Hematopoietic multipotent progenitor cell treated with erythropoietin and hydrocortisone succinate and interleukin-3 and kit ligand, for 17 days (in vitro differentiated cells): Measurements from ENCODE around the gene VPS4B.
A peak's percentile ranks its signal among the peaks of the same experiment; 100 is the strongest.
"Not testable (repeated sequence)": the region's sequence is repeated elsewhere in the genome, so short reads cannot be mapped to it uniquely, and the experiment has no call there.

ENCODE experiments used
- DNase-seq: peaks from one replicate; pipeline ENCODE4 v3.0.0-alpha.2; 2015; ENCODE audit warnings: low spot score

Gene VPS4B

DNA sequence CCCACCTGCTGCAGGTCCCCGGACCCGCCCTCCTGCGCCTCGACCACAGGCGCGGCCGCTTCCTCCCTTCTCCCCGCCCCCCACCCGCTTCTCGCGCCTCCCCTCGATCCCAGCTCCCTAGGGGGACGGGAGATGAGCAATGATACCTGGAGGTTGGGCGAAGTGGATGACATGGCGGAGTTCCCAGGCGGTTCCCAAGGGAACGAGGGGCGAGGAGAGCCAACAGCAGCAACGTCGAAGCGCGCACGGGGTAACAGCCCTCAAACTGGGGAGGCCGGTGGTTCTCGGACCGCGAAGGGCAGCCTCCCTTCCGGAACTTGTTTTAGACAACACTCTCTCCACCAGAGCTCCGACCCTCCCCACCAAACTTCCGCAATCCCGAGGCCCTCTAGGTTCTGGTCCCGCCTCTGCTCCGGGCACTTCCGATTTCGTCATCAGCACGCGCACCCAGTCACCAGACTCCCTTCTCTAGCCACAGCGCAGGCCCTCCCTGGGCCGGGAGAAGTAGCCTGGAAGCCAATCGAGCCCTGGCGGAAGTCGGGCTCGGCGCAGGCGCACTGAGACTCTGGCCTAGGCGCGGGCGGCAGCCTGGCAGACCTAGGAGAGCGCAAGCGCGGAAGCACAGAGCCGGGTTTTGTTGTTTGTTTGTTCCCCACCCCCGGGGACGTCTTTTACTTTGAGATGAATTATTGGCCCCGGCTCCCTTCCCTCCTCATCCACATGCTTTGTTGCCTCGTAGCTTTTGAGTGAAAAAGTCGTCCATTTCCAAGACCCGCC lies at the start of gene VPS4B:
Gene VPS4B, minus strand, starts transcription at position 390 of the 777 bp plus-strand sequence. Its CDS starts 217 bp downstream, at position 173.
- DNase-seq = peak; percentile 99

DNA sequence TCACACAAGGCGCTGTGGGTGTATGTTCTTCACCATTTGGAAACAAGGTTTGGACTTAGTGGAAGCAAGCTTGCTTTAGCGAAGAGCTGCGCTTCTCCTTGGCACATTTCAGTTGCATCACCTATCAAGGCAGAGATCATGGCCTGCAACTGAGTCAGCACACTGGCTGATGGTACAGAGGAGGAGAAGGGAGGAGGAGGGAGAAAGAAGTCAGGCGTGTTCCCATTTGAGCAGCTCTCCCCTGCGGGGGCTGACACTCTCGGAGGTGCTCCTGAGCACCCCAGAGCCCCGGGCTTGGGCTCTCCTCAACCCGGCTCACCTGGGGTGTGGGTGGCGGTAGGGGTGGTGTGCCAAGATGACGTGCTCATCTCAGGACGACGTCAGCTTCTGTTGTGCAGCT lies 48.5 kb upstream of the VPS4B start:
- no peak for DNase-seq

DNA sequence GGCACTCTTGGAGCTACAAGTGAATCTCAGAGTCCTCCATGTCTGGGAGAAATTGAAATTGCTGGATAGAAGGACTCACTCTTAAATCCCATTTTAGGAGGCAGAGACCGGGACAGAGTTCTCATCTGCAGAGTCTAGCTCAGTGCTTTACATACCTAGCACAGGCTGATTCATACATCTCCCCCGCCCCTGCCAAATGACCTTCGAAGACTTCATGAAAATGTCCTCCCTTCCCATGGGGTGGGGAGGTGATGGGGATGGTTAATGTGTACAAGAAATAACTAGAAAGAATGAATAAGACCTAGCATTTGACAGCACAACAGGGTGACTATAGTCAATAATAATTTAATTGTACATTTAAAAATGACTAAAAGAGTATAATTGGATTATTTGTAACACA lies 46.3 kb upstream of the VPS4B start:
- no peak for DNase-seq

DNA sequence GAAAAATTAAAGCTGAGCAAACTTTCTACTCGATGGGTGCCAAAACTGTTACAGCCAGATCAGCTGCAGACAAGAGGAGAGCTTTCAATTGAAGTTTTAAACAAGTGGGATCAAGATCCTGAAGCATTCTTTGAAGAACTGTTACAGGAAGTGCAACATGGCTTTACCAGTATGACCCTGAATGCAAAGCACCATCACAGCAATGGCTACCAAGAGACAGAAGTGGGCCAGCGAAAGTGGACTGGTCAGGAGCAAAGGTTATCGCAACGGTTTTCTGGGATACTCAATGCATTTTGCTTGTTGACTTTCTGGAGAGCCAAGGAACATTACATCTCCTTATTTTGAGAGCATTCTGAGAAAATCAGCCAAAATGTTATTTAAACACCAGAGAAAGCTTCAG lies 45.4 kb upstream of the VPS4B start:
- DNase-seq = no peak

DNA sequence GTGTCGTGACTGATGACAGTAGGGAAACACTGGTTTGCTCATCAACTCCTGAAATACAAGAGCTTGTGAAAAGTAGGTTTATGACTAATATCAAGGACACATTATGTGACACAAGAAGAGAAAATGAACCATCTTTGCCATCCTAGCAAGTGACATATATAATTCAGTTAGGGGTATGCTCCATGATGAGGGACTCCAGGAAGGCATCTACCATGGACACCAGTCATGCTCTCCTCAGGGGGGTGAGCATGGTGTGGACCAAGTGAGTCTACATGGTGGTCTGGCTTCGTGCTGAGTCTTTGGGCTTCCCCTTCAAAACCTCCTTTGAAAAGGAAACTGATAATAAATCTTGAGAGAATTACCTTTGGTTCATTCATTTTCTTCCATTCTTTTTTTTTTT lies 42.8 kb upstream of the VPS4B start:
- no peak for DNase-seq

DNA sequence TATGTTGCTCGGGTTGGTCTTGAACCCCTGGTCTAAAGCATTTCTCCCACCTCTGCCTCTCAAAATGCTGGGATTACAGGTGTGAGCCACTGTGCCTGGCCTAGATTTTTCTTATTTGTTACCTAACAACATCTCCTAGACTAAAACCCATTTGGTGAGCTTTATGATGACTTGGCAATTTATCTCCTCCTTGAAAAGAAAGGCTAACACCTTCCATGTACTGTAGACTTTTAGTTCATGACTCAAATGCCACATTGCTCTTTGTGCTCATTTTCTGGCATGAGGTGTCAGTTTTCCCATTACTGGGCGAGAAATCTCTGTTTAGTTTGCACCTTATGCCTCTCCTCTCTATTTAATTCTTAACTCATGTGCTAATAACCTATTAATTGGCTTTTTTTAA lies 42.2 kb upstream of the VPS4B start:
- no peak for DNase-seq

DNA sequence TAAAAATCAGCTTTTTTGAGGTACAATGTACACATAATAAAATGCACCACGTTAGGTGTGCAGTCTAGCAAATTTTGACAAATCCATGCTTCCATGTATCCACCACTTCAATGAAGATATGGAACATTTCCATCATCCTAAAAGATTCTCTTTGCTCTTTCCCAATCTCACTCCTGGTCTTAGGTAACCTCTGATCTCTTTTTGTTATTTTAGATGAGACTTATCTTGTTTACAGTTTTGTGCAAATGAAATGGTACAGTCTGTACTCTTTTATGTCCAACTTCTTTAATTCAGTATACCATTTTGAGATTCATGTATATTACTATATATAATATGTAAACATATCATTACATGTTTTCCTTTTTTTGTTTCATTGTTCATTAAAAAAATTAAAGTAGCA lies 38.1 kb upstream of the VPS4B start:
- no peak for DNase-seq

DNA sequence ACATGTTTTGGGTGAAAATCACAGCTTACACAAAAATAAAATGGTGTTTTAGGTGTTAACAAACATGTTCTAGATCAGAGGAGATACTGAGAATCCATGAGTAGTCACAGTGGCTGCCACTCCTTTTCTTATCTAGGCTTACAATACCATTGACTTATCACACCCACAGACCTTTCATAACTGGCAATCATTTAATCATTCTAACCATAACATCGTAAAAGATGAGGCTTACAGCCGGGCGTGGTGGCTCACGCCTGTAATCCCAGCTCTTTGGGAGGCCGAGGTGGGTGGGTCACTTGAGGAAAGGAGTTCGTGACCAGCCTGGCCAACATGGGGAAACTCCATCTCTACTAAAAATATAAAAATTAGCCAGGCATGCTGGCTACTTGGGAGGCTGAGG lies 35.7 kb upstream of the VPS4B start:
- DNase-seq = no peak

DNA sequence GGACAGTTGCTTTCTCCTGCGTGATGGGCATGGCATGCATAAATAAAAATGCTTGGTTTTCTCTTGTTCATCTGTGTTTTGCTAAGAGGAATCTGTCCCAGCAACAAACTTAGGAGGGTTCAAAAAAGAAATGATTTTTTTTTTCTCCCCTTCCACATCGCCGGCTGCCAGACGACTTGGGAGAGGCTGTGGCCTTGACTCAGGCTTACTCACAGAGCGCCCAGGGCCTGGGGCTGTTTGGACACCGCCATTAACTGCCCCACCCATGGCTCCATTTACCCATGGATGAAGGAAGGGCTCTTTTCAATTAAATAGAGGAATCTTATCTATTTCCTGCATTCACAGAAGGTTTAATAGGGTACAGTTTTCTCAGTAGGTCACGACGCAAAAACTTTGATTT lies 32.2 kb upstream of the VPS4B start:
- DNase-seq = no peak

DNA sequence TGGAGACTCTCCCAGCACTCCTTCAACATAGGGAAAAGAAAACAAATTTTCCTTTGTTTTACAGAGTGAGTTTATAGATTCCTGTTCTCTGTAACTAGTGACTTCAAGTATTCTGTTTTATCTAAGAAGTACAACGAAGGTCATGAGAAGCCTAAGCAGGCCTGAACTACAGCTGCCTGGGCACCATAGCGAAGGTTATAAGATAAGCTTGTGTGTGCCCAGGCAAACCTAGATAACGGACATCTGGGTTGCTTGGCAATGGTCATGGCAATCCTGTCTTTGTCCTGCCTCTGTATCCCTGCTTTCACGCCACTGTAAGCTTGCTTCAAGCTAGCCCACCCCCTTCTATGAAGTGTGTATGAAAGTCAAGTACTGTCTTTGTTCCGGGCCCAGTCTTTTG lies 30.5 kb upstream of the VPS4B start:
- not testable (repeated sequence) for DNase-seq

DNA sequence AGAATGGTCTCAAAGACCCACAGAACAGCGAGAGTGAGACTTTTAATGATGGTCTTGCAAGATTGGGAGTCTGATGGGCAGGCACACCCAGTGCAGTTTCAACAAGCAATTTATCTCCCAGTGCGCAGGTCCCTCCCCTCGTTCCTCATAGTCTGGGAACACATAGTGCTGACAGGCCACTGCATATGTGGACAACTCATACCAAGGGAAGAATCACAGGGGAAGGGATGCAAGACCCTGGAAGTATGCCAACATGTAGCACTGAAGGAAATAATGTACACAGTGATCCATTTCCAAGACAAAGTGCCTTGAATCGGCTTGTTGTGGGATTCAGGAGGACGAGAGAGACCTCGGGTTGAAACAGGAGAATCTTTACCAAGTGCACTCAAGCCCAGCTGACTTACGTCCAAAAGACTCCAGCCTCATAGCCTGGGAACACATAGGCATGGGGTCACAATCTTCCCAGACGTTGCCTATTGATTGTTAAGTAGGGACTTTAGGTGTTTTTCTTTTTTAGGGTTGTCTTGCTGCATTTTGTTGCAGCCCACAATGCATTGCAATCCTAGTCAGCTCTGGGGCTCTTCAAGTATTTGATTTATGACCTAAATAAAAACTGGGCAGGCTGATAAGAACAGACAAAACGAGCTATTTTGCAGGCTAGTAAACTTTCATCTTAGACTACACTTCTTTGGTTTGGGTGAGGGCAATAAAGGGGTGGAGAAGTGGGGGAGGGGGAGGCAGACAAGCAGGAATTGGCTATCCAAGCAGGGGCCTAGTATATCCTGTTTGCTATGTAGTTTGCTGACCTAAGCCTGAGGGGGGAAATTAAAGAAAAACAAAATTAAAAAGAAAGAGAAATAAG lies 29.8 kb upstream of the VPS4B start:
- DNase-seq = peak; percentile 9

DNA sequence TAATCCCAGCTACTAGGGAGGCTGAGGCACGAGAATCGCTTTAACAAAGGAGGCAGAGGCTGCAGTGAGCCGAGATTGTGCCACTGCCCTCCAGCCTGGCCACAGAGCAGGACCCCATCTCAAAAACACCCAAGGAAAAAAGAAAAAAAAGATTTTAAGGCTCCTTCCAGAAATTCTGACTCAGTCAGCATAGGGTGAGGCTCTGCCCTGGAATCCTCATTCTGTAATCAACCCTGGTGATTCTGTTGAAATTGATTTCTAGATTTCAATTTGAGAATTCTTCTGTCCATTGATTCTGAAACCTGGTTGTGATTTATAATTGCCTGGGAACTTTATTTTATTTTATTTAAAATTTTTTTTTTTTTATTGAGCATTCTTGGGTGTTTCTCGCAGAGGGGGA lies 27.1 kb upstream of the VPS4B start:
- no peak for DNase-seq

DNA sequence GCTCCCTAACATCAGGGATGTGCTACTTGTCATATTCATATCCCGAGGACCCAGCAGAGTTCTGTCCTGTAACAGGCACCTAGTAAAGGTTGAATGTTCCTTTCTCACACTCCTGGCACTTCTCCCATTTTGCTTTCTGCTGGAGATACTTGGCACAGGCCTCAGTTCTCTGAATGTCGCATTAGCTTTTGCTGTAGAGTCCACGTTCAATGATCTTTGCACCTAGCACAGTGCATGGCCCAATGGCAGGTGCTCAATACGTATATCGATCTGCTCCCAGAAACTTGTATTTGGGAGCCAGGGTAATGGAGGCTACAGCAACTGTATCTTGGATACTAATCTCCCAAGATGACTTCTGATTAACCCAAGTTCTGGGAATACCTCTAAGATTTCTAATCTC lies 24.8 kb upstream of the VPS4B start:
- DNase-seq = no peak

DNA sequence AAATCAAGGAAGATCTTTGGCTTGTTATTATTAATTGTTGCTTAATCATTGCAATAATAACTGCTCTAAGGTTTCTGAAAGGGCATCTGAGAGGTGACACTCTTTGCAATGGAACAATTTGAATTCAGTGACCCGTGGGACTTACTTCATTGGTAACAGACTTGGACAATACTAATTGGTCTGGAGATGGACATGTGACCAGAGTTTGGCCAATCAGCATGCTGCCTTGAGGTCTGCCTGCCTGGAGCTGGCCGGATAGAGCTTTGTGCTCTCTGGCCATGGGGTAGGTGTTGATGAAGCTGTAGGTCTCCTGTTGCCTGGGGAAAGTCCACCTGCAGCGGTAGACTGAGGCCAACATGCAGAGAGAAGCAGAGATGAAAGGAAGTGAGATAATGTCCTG lies 24.0 kb upstream of the VPS4B start:
- DNase-seq = no peak

DNA sequence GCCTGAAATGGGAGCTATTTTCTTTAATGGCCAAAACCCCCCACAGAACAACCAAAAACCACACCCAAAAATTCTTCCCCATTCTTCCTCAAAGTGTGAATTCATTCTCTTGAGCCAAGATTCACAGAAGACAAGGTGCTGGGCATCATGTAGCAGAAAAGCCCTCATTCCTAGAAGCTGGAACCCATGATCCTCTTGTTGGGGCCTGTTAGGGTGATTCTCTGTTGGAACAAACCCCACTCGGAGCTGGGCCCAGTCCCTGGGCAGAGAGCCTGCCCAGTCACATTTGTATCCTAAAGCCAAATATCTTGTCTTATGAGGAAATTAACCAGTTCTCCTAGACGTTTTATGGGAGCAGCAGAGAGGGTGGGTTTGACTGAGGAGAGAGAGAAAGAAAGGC lies 22.8 kb upstream of the VPS4B start:
- DNase-seq = no peak

DNA sequence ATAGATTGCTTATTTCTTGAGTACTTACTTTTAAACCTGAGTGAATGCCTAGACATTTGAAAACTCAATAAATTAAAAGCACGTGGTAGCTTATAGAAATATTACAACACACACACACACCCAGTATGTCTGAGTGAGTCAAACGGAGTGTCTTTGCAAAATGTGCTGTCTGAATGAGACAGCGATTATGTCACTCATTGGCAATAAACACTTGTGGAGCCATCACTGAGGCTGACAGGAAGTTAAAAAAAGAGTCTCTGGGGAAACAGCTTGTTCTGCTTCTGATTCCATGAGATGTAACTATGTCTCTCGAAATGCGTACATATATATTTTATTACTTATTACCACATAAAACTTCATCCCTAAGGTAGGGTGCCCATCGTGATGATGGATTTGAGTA lies 22.3 kb upstream of the VPS4B start:
- no peak for DNase-seq

DNA sequence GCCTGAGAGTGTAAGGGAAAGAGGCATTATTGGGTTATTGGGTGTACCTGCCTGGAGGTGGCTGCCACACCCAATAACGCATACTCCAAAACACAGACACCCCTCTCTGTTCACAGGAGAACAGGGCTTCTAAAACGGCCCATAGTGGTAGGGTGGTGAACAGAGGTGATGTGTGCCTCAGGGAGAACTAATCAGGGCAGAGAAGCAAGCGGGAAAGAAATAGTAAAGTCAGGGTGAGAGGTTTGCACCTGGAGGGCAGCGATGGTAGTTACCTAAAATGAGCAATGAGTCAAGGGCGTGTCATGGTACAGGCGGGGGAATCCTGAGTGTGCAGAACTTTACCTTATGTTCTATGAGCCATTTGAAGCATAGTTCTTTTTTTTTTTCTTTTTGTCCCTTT lies 21.6 kb upstream of the VPS4B start:
- no peak for DNase-seq

DNA sequence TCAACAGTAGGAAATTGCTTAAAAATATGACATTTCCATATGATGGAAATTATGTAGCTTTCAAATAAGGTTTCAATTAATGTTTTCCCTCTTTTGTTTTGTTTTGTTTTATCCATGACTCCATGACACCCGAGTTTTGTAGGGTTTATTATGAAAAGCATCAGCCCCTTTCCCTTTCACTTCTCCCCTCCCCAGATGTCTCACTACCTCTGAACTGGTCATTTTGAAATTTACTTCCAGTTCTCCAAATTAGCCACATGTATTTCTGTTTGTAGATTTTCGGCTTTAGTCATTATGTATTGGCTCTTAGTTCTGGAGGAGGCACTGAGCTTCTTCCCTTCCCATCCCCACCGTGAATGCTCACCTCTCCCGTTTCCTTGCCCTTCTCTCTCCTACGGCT lies 18.6 kb upstream of the VPS4B start:
- no peak for DNase-seq

DNA sequence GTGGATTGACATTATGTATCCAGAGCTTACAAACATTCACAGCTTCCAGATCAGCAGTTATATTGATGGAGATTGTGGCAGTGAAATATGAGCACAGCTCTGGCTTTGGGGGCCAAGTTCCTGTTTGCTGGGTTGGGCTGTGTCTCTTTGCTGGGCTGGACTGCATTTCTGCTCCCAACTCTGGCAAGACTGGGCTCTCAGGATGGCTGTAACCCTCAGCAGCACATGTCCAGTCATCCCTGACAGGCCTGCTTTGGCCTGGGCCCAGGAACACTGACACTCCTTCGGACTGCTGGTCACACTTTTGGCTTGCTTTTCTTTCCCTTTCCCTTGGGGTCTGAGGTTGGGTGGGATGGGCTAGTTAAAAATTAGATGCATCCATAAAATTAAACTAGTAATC lies 17.9 kb upstream of the VPS4B start:
- no peak for DNase-seq

DNA sequence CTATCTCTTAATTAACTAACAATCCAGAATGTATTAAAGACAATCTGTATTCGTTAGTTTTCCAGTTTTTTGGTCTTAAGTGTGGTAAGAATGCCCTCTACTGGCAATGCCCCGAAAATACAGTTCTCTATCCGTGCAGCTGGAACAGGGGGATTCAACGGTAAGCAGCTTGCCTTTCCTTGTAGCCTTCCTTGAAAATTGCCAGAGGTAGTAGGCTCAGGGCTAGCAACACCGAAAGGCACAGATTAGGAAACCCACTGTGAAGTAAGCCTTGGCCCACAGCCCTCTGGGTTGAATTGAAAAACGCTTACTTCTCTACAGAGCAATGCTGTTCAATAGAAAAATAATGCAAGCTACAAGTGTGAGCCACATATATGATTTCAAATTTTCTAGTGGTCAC lies 17.1 kb upstream of the VPS4B start:
- peak; percentile 70 for DNase-seq

DNA sequence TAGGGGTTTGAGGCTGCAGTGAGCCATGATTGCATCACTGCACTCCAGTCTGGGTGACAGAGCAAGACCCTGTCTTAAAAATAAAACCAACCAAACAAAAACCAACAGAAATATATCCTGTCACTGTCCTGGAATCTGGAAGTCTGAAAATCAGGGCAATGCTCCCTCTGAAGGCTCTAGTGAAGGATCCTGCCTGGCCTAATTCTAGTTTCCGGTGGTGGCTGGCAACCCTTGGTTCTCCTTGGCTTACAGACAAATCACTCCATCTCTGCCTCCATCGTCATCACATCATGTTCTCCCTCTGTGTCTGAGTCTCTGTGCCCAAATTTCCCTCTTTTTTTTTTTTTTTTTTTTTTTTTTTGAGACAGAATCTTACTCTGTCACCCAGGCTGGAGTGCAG lies 15.9 kb upstream of the VPS4B start:
- DNase-seq = no peak

DNA sequence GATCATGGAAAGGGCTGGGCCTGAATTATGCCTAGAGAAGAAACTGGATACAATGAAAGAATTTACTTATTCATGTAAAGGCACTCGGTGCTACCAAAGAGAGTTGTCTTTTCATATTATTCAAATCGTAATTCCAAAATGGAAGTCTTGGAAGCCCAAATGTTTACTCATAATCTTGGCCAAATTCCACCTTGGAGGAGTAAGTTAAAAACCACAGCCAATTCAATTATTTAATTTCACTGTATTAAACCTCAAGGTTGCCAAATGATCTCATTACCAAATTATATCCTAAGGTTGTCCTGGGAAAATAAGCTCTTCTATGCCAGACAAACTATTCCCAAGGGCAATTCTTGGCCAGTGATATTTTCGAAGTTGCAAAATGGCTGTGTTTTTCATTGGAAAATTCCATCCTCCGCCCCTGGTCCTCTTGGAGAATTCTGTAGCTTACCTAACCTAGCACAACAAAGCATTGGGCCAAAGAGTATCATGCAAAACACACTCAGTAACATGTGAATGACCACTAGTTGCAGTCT lies 11.1 kb upstream of the VPS4B start:
- no peak for DNase-seq

DNA sequence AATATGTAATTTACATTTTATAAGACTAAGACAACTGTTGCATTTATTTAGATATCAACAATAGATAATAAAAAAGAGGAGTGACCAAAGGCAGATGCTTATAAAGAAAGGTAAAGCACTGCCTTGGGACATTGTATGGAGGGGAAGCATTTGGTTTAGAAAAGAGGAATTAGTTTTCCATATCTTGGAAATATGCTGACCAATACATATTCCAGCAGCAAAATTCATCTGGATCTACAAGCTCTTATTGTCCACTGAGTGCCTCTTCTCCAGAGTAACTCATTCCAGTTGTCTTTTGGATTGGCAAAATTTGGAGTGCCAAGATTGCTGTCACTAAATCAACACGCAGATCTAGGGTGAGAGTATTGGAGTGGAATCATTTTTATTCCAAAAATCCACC lies 8.9 kb upstream of the VPS4B start:
- DNase-seq = no peak
